ENCODE measurements around the gene TMEM176A. TPM values are rescaled to one million over a fixed set of nuclear protein-coding genes. Genes with fewer than 3 reads are reported as not detected.

TMEM176A gene
- total and polyA plus RNA-seq, 10 donors: 28.6 to 84.6 (median 59.0) TPM

- Histone ChIP-seq H3K4me3 (no peak overlapping the region), H3K27ac (no peak overlapping the region), H3K36me3 (no peaks in the 10 kb centered on the region), H3K4me1 (no peaks in the 10 kb centered on the region), H3K27me3 (replicated peaks in 1 of 7) (peaks cover 0 to 17% (median 4%) of the 10 kb centered on the region in 7 donors), H3K9me3 (peaks cover 0 to 1% (median 0%) of the 10 kb centered on the region in 8 donors)
- no peak for TF ChIP-seq POLR2AphosphoS5 (IDR thresholded peaks at IDR 0.05)
- TF ChIP-seq POLR2A (IDR thresholded peaks at IDR 0.05): no peak
- TF ChIP-seq, protein P1, sequence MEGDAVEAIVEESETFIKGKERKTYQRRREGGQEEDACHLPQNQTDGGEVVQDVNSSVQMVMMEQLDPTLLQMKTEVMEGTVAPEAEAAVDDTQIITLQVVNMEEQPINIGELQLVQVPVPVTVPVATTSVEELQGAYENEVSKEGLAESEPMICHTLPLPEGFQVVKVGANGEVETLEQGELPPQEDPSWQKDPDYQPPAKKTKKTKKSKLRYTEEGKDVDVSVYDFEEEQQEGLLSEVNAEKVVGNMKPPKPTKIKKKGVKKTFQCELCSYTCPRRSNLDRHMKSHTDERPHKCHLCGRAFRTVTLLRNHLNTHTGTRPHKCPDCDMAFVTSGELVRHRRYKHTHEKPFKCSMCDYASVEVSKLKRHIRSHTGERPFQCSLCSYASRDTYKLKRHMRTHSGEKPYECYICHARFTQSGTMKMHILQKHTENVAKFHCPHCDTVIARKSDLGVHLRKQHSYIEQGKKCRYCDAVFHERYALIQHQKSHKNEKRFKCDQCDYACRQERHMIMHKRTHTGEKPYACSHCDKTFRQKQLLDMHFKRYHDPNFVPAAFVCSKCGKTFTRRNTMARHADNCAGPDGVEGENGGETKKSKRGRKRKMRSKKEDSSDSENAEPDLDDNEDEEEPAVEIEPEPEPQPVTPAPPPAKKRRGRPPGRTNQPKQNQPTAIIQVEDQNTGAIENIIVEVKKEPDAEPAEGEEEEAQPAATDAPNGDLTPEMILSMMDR (IDR thresholded peaks at IDR 0.05 in 8 of 11, conservative IDR thresholded peaks at IDR 0.05 in 3 of 11): no peak
- 86 to 97% (median 89%) methylated on average over 8 of the region's 8 CpGs for WGBS, 5 donors
- no peak for DNase-seq
- intact Hi-C loops (cut with DNase I; ENCODE audit: low total_unique reads): no loop called here
Measured at GRCh38 chr7:150848111-150848510, 47.5 kb downstream of the TMEM176A start.

DNA sequence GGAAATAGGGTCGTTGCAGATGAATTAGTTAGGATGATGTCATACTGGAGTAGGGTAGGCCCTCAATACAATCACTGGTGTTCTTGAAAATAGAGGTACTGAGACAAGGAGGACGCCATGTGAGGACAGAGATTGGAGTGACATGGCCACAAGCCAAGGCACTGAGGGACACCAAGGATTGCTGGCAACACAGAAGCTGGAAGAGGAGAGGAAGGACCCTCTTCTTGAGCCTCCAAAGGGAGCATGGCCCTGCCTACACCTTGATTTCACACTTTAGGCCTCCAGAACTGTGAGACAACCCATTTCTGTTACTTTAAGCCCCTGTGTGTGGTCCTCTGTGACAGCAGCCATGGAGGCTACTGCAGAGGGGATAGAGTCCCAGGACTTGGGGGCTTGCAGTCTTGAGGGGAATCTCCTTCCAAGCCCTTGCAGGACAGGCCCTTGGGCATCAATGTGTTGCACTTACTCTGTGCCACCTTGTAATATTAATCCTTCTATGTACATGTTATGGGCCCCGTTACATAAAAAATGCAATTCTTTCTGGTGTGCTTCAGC lies 48.1 kb downstream of the TMEM176A start:
- Histone ChIP-seq H3K27ac (no peak overlapping the region), H3K4me3 (no peak overlapping the region), H3K9me3 (no peaks in the 10 kb centered on the region), H3K27me3 (replicated peaks in 1 of 7) (peaks cover 0 to 17% (median 4%) of the 10 kb centered on the region in 7 donors), H3K4me1 (no peaks in the 10 kb centered on the region), H3K36me3 (no peaks in the 10 kb centered on the region)
- TF ChIP-seq POLR2A (IDR thresholded peaks at IDR 0.05) (no peak), POLR2AphosphoS5 (IDR thresholded peaks at IDR 0.05) (no peak)
- TF ChIP-seq, protein P1 (IDR thresholded peaks at IDR 0.05 in 8 of 11, conservative IDR thresholded peaks at IDR 0.05 in 3 of 11): no peak
- 71 to 81% (median 75%) methylated on average over 3 of the region's 3 CpGs for WGBS, 5 donors
- no peak for DNase-seq
- intact Hi-C loops (cut with DNase I; ENCODE audit: low total_unique reads): no loop called here

DNA sequence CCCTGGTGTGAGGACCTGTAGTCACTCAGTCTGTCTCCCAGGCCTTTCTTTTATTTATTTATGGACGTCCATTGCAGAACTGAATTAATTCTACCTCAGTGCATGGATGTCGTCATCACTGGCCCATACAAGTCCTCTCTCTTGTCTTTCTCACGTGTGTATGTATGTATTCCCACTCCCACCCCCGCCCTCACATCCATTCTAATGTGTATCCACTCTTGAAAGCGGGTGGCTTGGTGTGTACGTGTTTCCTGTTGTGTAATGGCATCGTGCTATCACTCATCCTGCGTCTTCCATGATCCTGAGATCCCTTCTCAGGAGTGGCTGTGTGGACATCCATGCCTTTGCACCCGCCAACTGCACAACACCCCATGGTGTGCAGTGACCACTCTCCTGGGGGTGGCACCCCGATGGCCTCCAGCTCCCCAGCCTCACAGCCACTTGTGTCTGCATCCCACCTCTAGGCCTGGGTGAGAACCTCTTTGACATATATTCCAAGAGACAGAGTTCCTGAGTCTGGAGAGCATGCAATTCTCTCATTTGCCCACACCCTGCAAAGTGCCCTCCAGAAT lies 48.7 kb downstream of the TMEM176A start:
- Histone ChIP-seq H3K36me3 (no peaks in the 10 kb centered on the region), H3K9me3 (no peaks in the 10 kb centered on the region), H3K27me3 (replicated peaks in 1 of 7) (peaks cover 0 to 17% (median 4%) of the 10 kb centered on the region in 7 donors), H3K4me3 (no peak overlapping the region), H3K4me1 (no peaks in the 10 kb centered on the region), H3K27ac (no peak overlapping the region)
- intact Hi-C loops (cut with DNase I; ENCODE audit: low total_unique reads): no loop called here
- DNase-seq: no peak
- 68 to 89% (median 79%) methylated on average over 10 of the region's 10 CpGs for WGBS, 5 donors
- TF ChIP-seq, protein P1 (IDR thresholded peaks at IDR 0.05 in 8 of 11, conservative IDR thresholded peaks at IDR 0.05 in 3 of 11): no peak
- TF ChIP-seq POLR2A (IDR thresholded peaks at IDR 0.05): no peak
- no peak for TF ChIP-seq POLR2AphosphoS5 (IDR thresholded peaks at IDR 0.05)

GRCh38 chr7:150850273-150850672 lies 49.7 kb downstream of the TMEM176A start:
- H3K27ac ChIP-seq: no peak overlapping the region
- WGBS, 5 donors: 82 to 91% (median 85%) methylated on average over 5 of the region's 5 CpGs

More at GRCh38 chr7:150850273-150850672, 49.7 kb downstream of the TMEM176A start:
- H3K4me3 ChIP-seq: no peak overlapping the region
- peaks cover 0 to 17% (median 4%) of the 10 kb centered on the region in 7 donors for H3K27me3 ChIP-seq (replicated peaks in 1 of 7)
- TF ChIP-seq, protein P1 (IDR thresholded peaks at IDR 0.05 in 8 of 11, conservative IDR thresholded peaks at IDR 0.05 in 3 of 11): no peak
- TF ChIP-seq POLR2AphosphoS5 (IDR thresholded peaks at IDR 0.05) (no peak), POLR2A (IDR thresholded peaks at IDR 0.05) (no peak)
- no peaks in the 10 kb centered on the region for H3K36me3 ChIP-seq
- H3K4me1 ChIP-seq: no peaks in the 10 kb centered on the region
- H3K9me3 ChIP-seq: no peaks in the 10 kb centered on the region
- intact Hi-C loops (cut with DNase I; ENCODE audit: low total_unique reads): no loop called here
- DNase-seq: no peak
